Loucy (cell line): ENCODE measurements around the gene GORASP1.

Source experiments
- H2AFZ ChIP-seq: fragments of 200-600 bp; sonication (generic); 2 replicates; pipeline ENCODE4 v1.6.0; 2016; ENCODE audit warnings: antibody characterized with exemption, mild to moderate bottlenecking, low read length, moderate library complexity
- H3F3A ChIP-seq: fragments of 200-600 bp; 2 replicates; pipeline ENCODE4 v1.6.0; 2016; ENCODE audit warnings: antibody characterized with exemption, low read depth, mild to moderate bottlenecking
- H3K27me3 ChIP-seq: fragments of 200-600 bp; sonication (generic); 2 replicates; pipeline ENCODE4 v1.6.1; 2014; ENCODE audit warnings: low read length, mild to moderate bottlenecking; ENCODE audit not compliant: insufficient read depth, poor library complexity, severe bottlenecking
- H3K36me3 ChIP-seq: fragments of 200-600 bp; sonication (generic); 2 replicates; pipeline ENCODE4 v1.6.1; 2016; ENCODE audit warnings: low read length; ENCODE audit not compliant: insufficient read depth
- H3K4me1 ChIP-seq: fragments of 200-600 bp; sonication (generic); 2 replicates; pipeline ENCODE4 v1.5.1; 2014; ENCODE audit warnings: low read length, mild to moderate bottlenecking; ENCODE audit not compliant: insufficient read depth, poor library complexity, severe bottlenecking
- H3K4me2 ChIP-seq: fragments of 200-600 bp; sonication (generic); 2 replicates; pipeline ENCODE4 v1.6.0; 2014; ENCODE audit warnings: antibody characterized with exemption, low read length, low read depth, mild to moderate bottlenecking; ENCODE audit not compliant: poor library complexity, severe bottlenecking
- H3K4me3 ChIP-seq: fragments of 200-600 bp; sonication (generic); 2 replicates; pipeline ENCODE4 v1.5.1; 2014; ENCODE audit warnings: low read length, mild to moderate bottlenecking, mixed read lengths; ENCODE audit not compliant: poor library complexity, severe bottlenecking
- H3K79me2 ChIP-seq: fragments of 200-600 bp; sonication (generic); 2 replicates; pipeline ENCODE4 v1.6.1; 2014; ENCODE audit warnings: low read length; ENCODE audit not compliant: insufficient read depth
- H3K9ac ChIP-seq: fragments of 200-600 bp; sonication (generic); 2 replicates; pipeline ENCODE4 v1.6.0; 2014; ENCODE audit warnings: mild to moderate bottlenecking, low read depth, low read length, moderate library complexity; ENCODE audit not compliant: poor library complexity, severe bottlenecking
- H3K9me2 ChIP-seq: fragments of 200-600 bp; sonication (generic); replicated peaks from 2 replicates; pipeline ENCODE4 v1.6.1; 2016; ENCODE audit warnings: low read depth, low read length, mixed read lengths
- H3K9me3 ChIP-seq: fragments of 200-600 bp; sonication (generic); 2 replicates; pipeline ENCODE4 v1.6.1; 2014; ENCODE audit warnings: mild to moderate bottlenecking, antibody characterized with exemption, low read length, low read depth; ENCODE audit not compliant: insufficient read depth
- H4K20me1 ChIP-seq: fragments of 200-600 bp; sonication (generic); 2 replicates; pipeline ENCODE4 v1.6.0; 2014; ENCODE audit warnings: antibody characterized with exemption, low read length, mild to moderate bottlenecking; ENCODE audit not compliant: insufficient read depth, poor library complexity, severe bottlenecking
- CTCF ChIP-seq: fragments of 200-600 bp; sonication (generic); conservative IDR thresholded peaks from 2 replicates; pipeline ENCODE4 v1.5.1; 2014; ENCODE audit warnings: mild to moderate bottlenecking, antibody characterized with exemption, low read length
- EZH2phosphoT487 ChIP-seq: fragments of 200-600 bp; IDR thresholded peaks from 2 replicates; pipeline ENCODE4 v1.6.1; 2018; ENCODE audit warnings: antibody characterized with exemption, mild to moderate bottlenecking, moderate library complexity, borderline replicate concordance

The GORASP1 gene

GRCh38 chr3:39149498-39150147 lies 42.2 kb upstream of the GORASP1 start:
- Histone ChIP-seq H3K9me2 (no peaks in the 10 kb centered on the region), H3K4me2 (peak overlapping the region; percentile 91), H3F3A (no peaks in the 10 kb centered on the region), H3K9me3 (no peaks in the 10 kb centered on the region), H3K36me3 (peaks cover 17% of the 10 kb centered on the region; the same call in 1 of the 2 replicates), H3K9ac (peak overlapping the region; percentile 78), H3K4me3 (peak overlapping the region; percentile 78), H2AFZ (no peak overlapping the region), H3K4me1 (peaks cover 69% of the 10 kb centered on the region), H4K20me1 (peaks cover 14% of the 10 kb centered on the region), H3K27me3 (no peaks in the 10 kb centered on the region), H3K79me2 (peaks cover 67% of the 10 kb centered on the region; the same call in 1 of the 2 replicates)
- TF ChIP-seq EZH2phosphoT487 (no peak), CTCF (no peak)

GRCh38 chr3:39149059-39149455 lies 41.6 kb upstream of the GORASP1 start:
- no peaks in the 10 kb centered on the region for H3K9me2 ChIP-seq
- H4K20me1 ChIP-seq = peaks cover 14% of the 10 kb centered on the region
- H3K27me3 ChIP-seq = no peaks in the 10 kb centered on the region
- H3K4me2 ChIP-seq = peak overlapping the region; percentile 91
- no peak for TF ChIP-seq CTCF
- no peak for TF ChIP-seq EZH2phosphoT487
- H3K4me3 ChIP-seq = peak overlapping the region; percentile 78
- peaks cover 69% of the 10 kb centered on the region for H3K4me1 ChIP-seq
- peaks cover 67% of the 10 kb centered on the region; the same call in 1 of the 2 replicates for H3K79me2 ChIP-seq
- H3K9ac ChIP-seq = peak overlapping the region; percentile 78
- H3K36me3 ChIP-seq = peaks cover 23% of the 10 kb centered on the region; the same call in 1 of the 2 replicates
- H2AFZ ChIP-seq = no peak overlapping the region
- H3F3A ChIP-seq = no peaks in the 10 kb centered on the region
- H3K9me3 ChIP-seq = no peaks in the 10 kb centered on the region

- peak overlapping the region; percentile 78 for H3K9ac ChIP-seq
- peak overlapping the region; percentile 78 for H3K4me3 ChIP-seq
- H2AFZ ChIP-seq = no peak overlapping the region
- H3K27me3 ChIP-seq = no peaks in the 10 kb centered on the region
- peak overlapping the region; percentile 91 for H3K4me2 ChIP-seq
- TF ChIP-seq EZH2phosphoT487 (no peak), CTCF (0 out of 2 replicates have a peak, but pooled peaks have one; percentile 13)
- H3F3A ChIP-seq = no peaks in the 10 kb centered on the region
- H3K79me2 ChIP-seq = peaks cover 67% of the 10 kb centered on the region; the same call in 1 of the 2 replicates
- no peaks in the 10 kb centered on the region for H3K9me3 ChIP-seq
- H3K4me1 ChIP-seq = peaks cover 69% of the 10 kb centered on the region
- peaks cover 14% of the 10 kb centered on the region for H4K20me1 ChIP-seq
- H3K9me2 ChIP-seq = no peaks in the 10 kb centered on the region
- H3K36me3 ChIP-seq = peaks cover 28% of the 10 kb centered on the region; the same call in 1 of the 2 replicates
Observed at GRCh38 chr3:39148435-39149058, 41.1 kb upstream of the GORASP1 start.
